ENCODE measurements around the gene CAPN2. TPM values are rescaled to one million over a fixed set of nuclear protein-coding genes. Genes with fewer than 3 reads are reported as not detected.

CAPN2 gene
- total and polyA plus RNA-seq, 9 donors: 70.6 to 267 (median 171) TPM

GRCh38 chr1:223750730-223751570 is 38.6 kb downstream of the CAPN2 start:
- TF ChIP-seq CTCF (IDR thresholded peaks at IDR 0.05) (no peak), EP300 (IDR thresholded peaks at IDR 0.05) (no peak), POLR2A (IDR thresholded peaks at IDR 0.05) (no peak)
- Histone ChIP-seq H3K9me3 (no peaks in the 10 kb centered on the region), H3K36me3 (no peaks in the 10 kb centered on the region), H3K4me3 (no peak overlapping the region), H3K4me1 (ENCODE audit: insufficient read depth) (peaks cover 5% of the 10 kb centered on the region), H3K27me3 (no peaks in the 10 kb centered on the region), H3K27ac (no peak overlapping the region)
- WGBS, 3 donors: 88 to 92% (median 91%) methylated on average over 13 of the region's 13 CpGs
- DNase-seq: no peak
- intact Hi-C loops (cut with DNase I): no loop called here

GRCh38 chr1:223751696-223752095 is 39.4 kb downstream of the CAPN2 start:
- no peaks in the 10 kb centered on the region for H3K27me3 ChIP-seq
- H3K9me3 ChIP-seq: no peaks in the 10 kb centered on the region
- WGBS, 3 donors: 86 to 91% (median 91%) methylated on average over 4 of the region's 4 CpGs
- no peak overlapping the region for H3K4me3 ChIP-seq
- H3K4me1 ChIP-seq (ENCODE audit: insufficient read depth): peaks cover 5% of the 10 kb centered on the region
- DNase-seq: no peak
- no peak overlapping the region for H3K27ac ChIP-seq
- no peaks in the 10 kb centered on the region for H3K36me3 ChIP-seq
- intact Hi-C loops (cut with DNase I): no loop called here
- no peak for TF ChIP-seq POLR2A (IDR thresholded peaks at IDR 0.05)
- no peak for TF ChIP-seq CTCF (IDR thresholded peaks at IDR 0.05)
- TF ChIP-seq EP300 (IDR thresholded peaks at IDR 0.05): no peak

GRCh38 chr1:223752721-223753515 is 40.6 kb downstream of the CAPN2 start:
- Histone ChIP-seq H3K4me1 (ENCODE audit: insufficient read depth) (peaks cover 3% of the 10 kb centered on the region), H3K27me3 (no peaks in the 10 kb centered on the region), H3K9me3 (no peaks in the 10 kb centered on the region), H3K27ac (no peak overlapping the region), H3K4me3 (no peak overlapping the region), H3K36me3 (no peaks in the 10 kb centered on the region)
- intact Hi-C loops (cut with DNase I): no loop called here
- no peak for TF ChIP-seq EP300 (IDR thresholded peaks at IDR 0.05)
- 79 to 83% (median 80%) methylated on average over 15 of the region's 15 CpGs for WGBS, 3 donors
- no peak for DNase-seq

- WGBS, 3 donors: 87 to 91% (median 90%) methylated on average over 17 of the region's 17 CpGs
- H3K4me1 ChIP-seq (ENCODE audit: insufficient read depth): no peaks in the 10 kb centered on the region
- no peaks in the 10 kb centered on the region for H3K9me3 ChIP-seq
- intact Hi-C loops (cut with DNase I): no loop called here
- TF ChIP-seq CTCF (IDR thresholded peaks at IDR 0.05) (no peak), POLR2A (IDR thresholded peaks at IDR 0.05) (no peak), EP300 (IDR thresholded peaks at IDR 0.05) (no peak)
- H3K4me3 ChIP-seq: no peak overlapping the region
- no peaks in the 10 kb centered on the region for H3K36me3 ChIP-seq
- no peak overlapping the region for H3K27ac ChIP-seq
- H3K27me3 ChIP-seq: no peaks in the 10 kb centered on the region
- DNase-seq: no peak
Measured at GRCh38 chr1:223754681-223755431, 42.5 kb downstream of the CAPN2 start.
